Natural killer cell treated with Interleukin-12 subunit alpha and Interleukin-12 subunit beta and Interleukin-15 and Interleukin-18, amount 100 ng/mL, for 72 hours (primary cell): ENCODE data around the gene ADAP1. TPM values are rescaled to one million over a fixed set of nuclear protein-coding genes. Genes with fewer than 3 reads are reported as not detected.

Source experiments
- ATAC-seq, 2 donors: fragments of 150-1000 bp; cut with Tn5 transposase in 1 of 2; sonication (Bioruptor Pico), chemical (Tn5 transposase) in 1 of 2; 2 replicates each; pipeline ENCODE4 v1.10.0; 2021
- DNase-seq: peaks from one replicate; pipeline ENCODE4 v3.0.0; 2022; ENCODE audit warnings: low spot score
- H3K27ac Mint-ChIP-seq, 2 donors: 1 replicate in 1 of 2; 2 replicates in 1 of 2; pipeline ENCODE4 v1.8.0; 2022; ENCODE audit warnings: mixed read lengths in 2 of 2, mild to moderate bottlenecking in 1 of 2, moderate library complexity in 1 of 2
- H3K27me3 Mint-ChIP-seq, 2 donors: 1 replicate in 1 of 2; 2 replicates in 1 of 2; pipeline ENCODE4 v1.8.0; 2022; ENCODE audit warnings: mixed read lengths in 2 of 2
- H3K36me3 Mint-ChIP-seq: one replicate; pipeline ENCODE4 v1.8.0; 2022; ENCODE audit warnings: mixed read lengths
- H3K4me1 Mint-ChIP-seq, 2 donors: 1 replicate in 1 of 2; 2 replicates in 1 of 2; pipeline ENCODE4 v1.8.0; 2022; ENCODE audit warnings: low read depth in 2 of 2, mixed read lengths in 2 of 2, mild to moderate bottlenecking in 1 of 2
- H3K4me3 Mint-ChIP-seq: one replicate; pipeline ENCODE4 v1.8.0; 2022; ENCODE audit warnings: mixed read lengths
- H3K9me3 Mint-ChIP-seq: 2 replicates; pipeline ENCODE4 v1.8.0; 2022; ENCODE audit warnings: mixed read lengths
- total RNA-seq, 2 donors: library from RNA; stranded (reverse); gene quantifications; one replicate each; pipeline ENCODE4 v1.2.3, GENCODE V29; 2022

Gene ADAP1
- total RNA-seq, 2 donors from 2014 or later, result 70.6 to 161 TPM

DNA sequence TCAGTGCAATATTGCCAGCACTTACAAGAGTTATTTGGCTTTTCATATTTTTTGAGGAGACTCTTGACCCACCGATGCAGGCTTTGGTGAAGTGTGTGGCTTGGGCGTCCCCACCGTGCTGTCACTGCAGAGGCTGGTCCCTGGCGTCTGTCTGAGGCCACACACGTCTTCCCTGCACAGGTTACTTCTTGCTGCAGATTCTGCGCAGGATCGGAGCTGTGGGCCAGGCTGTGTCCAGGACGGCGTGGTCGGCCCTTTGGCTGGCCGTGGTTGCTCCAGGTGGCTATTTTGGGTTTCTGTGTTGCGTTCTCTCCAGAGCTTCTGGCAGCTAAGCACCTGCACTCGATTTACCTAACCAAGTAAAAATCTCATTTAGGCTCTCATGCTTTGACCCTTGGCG, 103.3 kb downstream of the ADAP1 start:
- Mint-ChIP-seq H3K4me3 (no peak overlapping the region), H3K36me3 (no peaks in the 10 kb centered on the region), H3K9me3 (no peaks in the 10 kb centered on the region), H3K4me1 (no peaks in the 10 kb centered on the region), H3K27ac (no peak overlapping the region), H3K27me3 (no peaks in the 10 kb centered on the region)
- DNase-seq, result no peak
- ATAC-seq, result no peak

DNA sequence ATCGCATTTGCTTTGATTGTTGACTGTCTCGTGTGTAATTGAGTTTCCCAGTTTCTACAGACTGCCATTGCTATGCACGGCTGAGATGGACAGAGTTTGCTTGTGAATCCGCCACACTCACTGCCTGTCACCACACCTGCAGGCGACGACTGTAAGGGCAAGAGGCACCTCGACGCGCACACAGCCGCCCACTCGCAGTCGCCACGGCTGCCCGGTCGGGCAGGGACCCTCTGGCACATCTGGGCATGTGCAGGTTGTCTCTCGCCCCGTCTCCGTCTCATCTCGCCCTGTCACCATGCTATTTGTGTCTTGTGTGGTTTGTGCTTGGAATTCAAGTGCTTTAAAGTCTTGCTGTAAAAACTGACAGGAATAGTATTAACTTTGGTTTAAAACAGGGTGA, 104.7 kb downstream of the ADAP1 start:
- Mint-ChIP-seq H3K9me3 (no peaks in the 10 kb centered on the region), H3K27me3 (no peaks in the 10 kb centered on the region), H3K36me3 (no peaks in the 10 kb centered on the region), H3K27ac (no peak overlapping the region), H3K4me3 (no peak overlapping the region), H3K4me1 (no peaks in the 10 kb centered on the region)
- DNase-seq (no peak), ATAC-seq (no peak)

DNA sequence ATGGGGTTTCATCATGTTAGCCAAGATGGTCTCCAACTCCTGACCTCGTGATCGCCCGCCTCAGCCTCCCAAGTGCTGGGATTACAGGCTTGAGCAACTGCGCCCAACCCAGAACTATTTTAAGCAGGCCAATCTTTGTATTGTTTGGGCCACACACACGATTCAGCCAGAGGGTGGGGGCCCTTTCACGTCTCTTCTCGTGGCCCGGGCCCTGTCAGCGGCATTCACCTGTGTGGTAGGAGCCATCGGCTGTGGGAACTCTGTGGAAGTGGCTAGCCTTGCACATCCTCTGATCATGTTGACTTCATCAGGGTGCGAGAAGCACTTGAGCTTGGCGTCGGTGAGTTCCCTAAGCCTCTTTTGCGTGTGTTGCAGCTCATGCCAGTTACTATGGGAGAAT, 105.3 kb downstream of the ADAP1 start:
- H3K9me3 Mint-ChIP-seq, result no peaks in the 10 kb centered on the region
- DNase-seq (no peak), ATAC-seq (no peak)
- H3K27me3 Mint-ChIP-seq, result no peaks in the 10 kb centered on the region
- H3K36me3 Mint-ChIP-seq, result no peaks in the 10 kb centered on the region
- no peak overlapping the region for H3K27ac Mint-ChIP-seq
- no peak overlapping the region for H3K4me3 Mint-ChIP-seq
- no peaks in the 10 kb centered on the region for H3K4me1 Mint-ChIP-seq

Other genes starting within 250 kb of the ADAP1 start
- 10 to 100 TPM; 19.5 to 53.4 TPM for gene DNAAF5, start 228.0 kb downstream of the ADAP1 start, total RNA-seq
- gene PRKAR1B, start 227.4 kb downstream of the ADAP1 start, total RNA-seq, result 10 to 100 TPM in 1 of 2 donors, 1 to 10 TPM in 1; 9.8 to 31.9 TPM
- 10 to 100 TPM; 34.3 to 50.4 TPM for gene SUN1, start 122.2 kb downstream of the ADAP1 start, total RNA-seq
- gene GET4, start 78.1 kb downstream of the ADAP1 start, total RNA-seq, result 10 to 100 TPM; 42.8 to 44.5 TPM
- 10 to 100 TPM; 17.2 to 19.9 TPM for gene COX19, start 20.9 kb upstream of the ADAP1 start, total RNA-seq
- not detected for gene CYP2W1, start 28.5 kb upstream of the ADAP1 start, total RNA-seq
- 1 to 10 TPM in 1 of 2 donors, under 1 TPM in 1; 0.89 to 8.1 TPM for gene GPR146, start 89.9 kb upstream of the ADAP1 start, total RNA-seq
- gene GPER1, start 133.4 kb upstream of the ADAP1 start, total RNA-seq, result not detected
- gene ZFAND2A, start 205.5 kb upstream of the ADAP1 start, total RNA-seq, result 10 to 100 TPM; 34.7 to 41.2 TPM